Measurements from ENCODE around the gene WNT5B. TPM values are rescaled to one million over a fixed set of nuclear protein-coding genes. Genes with fewer than 3 reads are reported as not detected.
"Not testable (repeated sequence)": the region's sequence is repeated elsewhere in the genome, so short reads cannot be mapped to it uniquely, and the experiment has no call there.

The WNT5B gene
- total RNA-seq, 1 donor from 2014 or later: 88.7 TPM

GRCh38 chr12:1595690-1596347 is 33.2 kb upstream of the WNT5B start:
- Mint-ChIP-seq H3K36me3 (ENCODE audit: unreplicated experiment) (no peaks in the 10 kb centered on the region), H3K4me3 (ENCODE audit: unreplicated experiment) (peak overlapping the region; percentile 74), H3K9me3 (ENCODE audit: unreplicated experiment) (no peaks in the 10 kb centered on the region), H3K27me3 (ENCODE audit: unreplicated experiment) (no peaks in the 10 kb centered on the region), H3K4me1 (ENCODE audit: unreplicated experiment) (peaks cover 48% of the 10 kb centered on the region), H3K27ac (ENCODE audit: unreplicated experiment) (peak overlapping the region; percentile 93)
- TF ChIP-seq CTCF (IDR thresholded peaks at IDR 0.05): no peak
- no peak for DNase-seq (ENCODE audit: extremely low spot score, unreplicated experiment)

GRCh38 chr12:1598757-1599156 is 30.3 kb upstream of the WNT5B start:
- H3K27me3 Mint-ChIP-seq (ENCODE audit: unreplicated experiment): no peaks in the 10 kb centered on the region

GRCh38 chr12:1602706-1603105 is 26.3 kb upstream of the WNT5B start:
- not testable (repeated sequence) for H3K36me3 Mint-ChIP-seq (ENCODE audit: unreplicated experiment); DNase-seq (ENCODE audit: extremely low spot score, unreplicated experiment); H3K4me3 Mint-ChIP-seq (ENCODE audit: unreplicated experiment); H3K9me3 Mint-ChIP-seq (ENCODE audit: unreplicated experiment); H3K27me3 Mint-ChIP-seq (ENCODE audit: unreplicated experiment)
- Mint-ChIP-seq H3K27ac (ENCODE audit: unreplicated experiment) (peak overlapping the region; percentile 83), H3K4me1 (ENCODE audit: unreplicated experiment) (peaks cover 49% of the 10 kb centered on the region)

More at GRCh38 chr12:1598757-1599156, 30.3 kb upstream of the WNT5B start:
- Mint-ChIP-seq H3K4me3 (ENCODE audit: unreplicated experiment) (no peak overlapping the region), H3K36me3 (ENCODE audit: unreplicated experiment) (no peaks in the 10 kb centered on the region), H3K9me3 (ENCODE audit: unreplicated experiment) (no peaks in the 10 kb centered on the region), H3K27ac (ENCODE audit: unreplicated experiment) (peak overlapping the region; percentile 10), H3K4me1 (ENCODE audit: unreplicated experiment) (peaks cover 43% of the 10 kb centered on the region)
- TF ChIP-seq CTCF (IDR thresholded peaks at IDR 0.05): no peak
- DNase-seq (ENCODE audit: extremely low spot score, unreplicated experiment): no peak

- Mint-ChIP-seq H3K4me1 (ENCODE audit: unreplicated experiment) (peaks cover 55% of the 10 kb centered on the region), H3K27ac (ENCODE audit: unreplicated experiment) (peak overlapping the region; percentile 97)
Observed at GRCh38 chr12:1603269-1603993, 25.6 kb upstream of the WNT5B start.

DNA sequence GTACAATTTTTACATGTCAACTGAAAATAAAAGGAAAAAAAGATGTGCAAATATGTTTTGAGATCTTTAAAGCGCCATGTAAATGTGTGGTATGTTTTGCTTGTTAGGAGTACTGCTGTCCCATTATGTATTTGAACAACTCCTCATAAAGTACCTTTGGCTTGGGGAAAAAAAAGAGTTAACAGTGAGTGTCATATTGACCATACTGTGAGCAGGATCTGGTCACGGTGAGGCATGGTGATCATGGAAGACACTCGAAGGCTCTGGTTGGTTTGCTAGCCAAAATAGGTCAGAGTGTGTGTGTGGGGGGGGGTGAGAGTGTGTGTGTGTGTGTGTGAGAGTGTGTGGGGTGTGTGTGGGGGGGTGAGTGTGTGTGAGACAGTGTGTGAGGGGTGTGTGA is 24.6 kb upstream of the WNT5B start:
- DNase-seq (ENCODE audit: extremely low spot score, unreplicated experiment): no peak
- H3K9me3 Mint-ChIP-seq (ENCODE audit: unreplicated experiment): no peaks in the 10 kb centered on the region
- peaks cover 61% of the 10 kb centered on the region for H3K4me1 Mint-ChIP-seq (ENCODE audit: unreplicated experiment)
- H3K4me3 Mint-ChIP-seq (ENCODE audit: unreplicated experiment): peak overlapping the region; percentile 48
- peak overlapping the region; percentile 97 for H3K27ac Mint-ChIP-seq (ENCODE audit: unreplicated experiment)
- no peaks in the 10 kb centered on the region for H3K36me3 Mint-ChIP-seq (ENCODE audit: unreplicated experiment)
- H3K27me3 Mint-ChIP-seq (ENCODE audit: unreplicated experiment): no peaks in the 10 kb centered on the region
- TF ChIP-seq CTCF (IDR thresholded peaks at IDR 0.05): no peak

More at GRCh38 chr12:1603269-1603993, 25.6 kb upstream of the WNT5B start:
- no peak overlapping the region for H3K4me3 Mint-ChIP-seq (ENCODE audit: unreplicated experiment)
- H3K36me3 Mint-ChIP-seq (ENCODE audit: unreplicated experiment): no peaks in the 10 kb centered on the region
- no peak for DNase-seq (ENCODE audit: extremely low spot score, unreplicated experiment)
- no peak for TF ChIP-seq CTCF (IDR thresholded peaks at IDR 0.05)
- H3K9me3 Mint-ChIP-seq (ENCODE audit: unreplicated experiment): no peaks in the 10 kb centered on the region
- H3K27me3 Mint-ChIP-seq (ENCODE audit: unreplicated experiment): no peaks in the 10 kb centered on the region

All from osteocyte (in vitro differentiated cells).